Panc1 (cell line): Measurements from ENCODE around the gene MED12L. TPM values are rescaled to one million over a fixed set of nuclear protein-coding genes. Genes with fewer than 3 reads are reported as not detected.

Experiments
- ATAC-seq: fragments of 200-7000 bp; cut with Tn5 transposase; 2 replicates; pipeline ENCODE4 v1.9.1; 2020; ENCODE audit warnings: mild to moderate bottlenecking, moderate library complexity
- BruUV-seq: library from RNA; stranded (reverse); fragments of 400-500 nt; replicated peaks from 2 replicates; lab custom pipeline; 2021; lab: Mats Ljungman, UMichigan
- CTCF ChIA-PET: fragments of 300-600 bp; sonication (Branson Sonifier 250); formaldehyde crosslinking; loops from one replicate; lab custom pipeline; 2022; ENCODE audit warnings: antibody characterized with exemption; lab: Charles Lee
- POLR2A ChIA-PET: fragments of 300-600 bp; sonication (Branson Sonifier 250); formaldehyde crosslinking; loops from one replicate; lab custom pipeline; 2022; ENCODE audit warnings: antibody characterized with exemption; lab: Charles Lee
- DNase-seq: peaks from one replicate; pipeline ENCODE4 v3.0.0-alpha.2; 2010; ENCODE audit warnings: low read depth, low spot score
- H3K27ac ChIP-seq: 2 replicates; pipeline ENCODE4 v1.5.1; 2011; ENCODE audit warnings: mild to moderate bottlenecking, low read length, inconsistent platforms
- H3K27me3 ChIP-seq: fragments of 200-500 bp; sonication (Bioruptor generic); 2 replicates; pipeline ENCODE4 v1.6.0; 2014; ENCODE audit warnings: low read length, inconsistent platforms; ENCODE audit not compliant: control insufficient read depth, insufficient read depth
- H3K36me3 ChIP-seq: fragments of 200-500 bp; sonication (Bioruptor generic); 2 replicates; pipeline ENCODE4 v1.5.1; 2014; ENCODE audit warnings: inconsistent platforms, mild to moderate bottlenecking, low read length, moderate library complexity; ENCODE audit not compliant: control insufficient read depth, insufficient read depth
- H3K4me1 ChIP-seq: 2 replicates; pipeline ENCODE4 v1.5.1; 2011; ENCODE audit warnings: inconsistent platforms, mild to moderate bottlenecking, low read length, moderate library complexity; ENCODE audit not compliant: control insufficient read depth, insufficient read depth
- H3K4me3 ChIP-seq, 2 experiments: 2 replicates each; pipeline ENCODE4 v1.5.1; 2011 to 2012; ENCODE audit warnings: low read depth in 2 of 2, low read length in 2 of 2, mild to moderate bottlenecking in 2 of 2, inconsistent platforms in 1 of 2, moderate library complexity in 1 of 2
- H3K9me3 ChIP-seq: fragments of 200-500 bp; sonication (Bioruptor generic); 2 replicates; pipeline ENCODE4 v1.5.1; 2014; ENCODE audit warnings: low read depth, mild to moderate bottlenecking, inconsistent platforms, low read length, moderate library complexity; ENCODE audit not compliant: control insufficient read depth, insufficient read depth
- CTCF ChIP-seq: fragments of 450-650 bp; IDR thresholded peaks from 2 replicates; pipeline ENCODE4 v1.5.1; 2017; ENCODE audit warnings: mild to moderate bottlenecking
- POLR2AphosphoS5 ChIP-seq: IDR thresholded peaks from 2 replicates; pipeline ENCODE4 v1.6.1; 2012; ENCODE audit warnings: mild to moderate bottlenecking, low read depth, low read length, moderate library complexity
- REST ChIP-seq, 2 experiments: IDR thresholded peaks; 2 replicates each; pipeline ENCODE4 v1.6.1; 2011 to 2012; ENCODE audit warnings: low read depth in 2 of 2, control low read depth in 1 of 2, low read length in 1 of 2, mild to moderate bottlenecking in 1 of 2, moderate library complexity in 1 of 2; ENCODE audit not compliant: insufficient read depth in 1 of 2
- SIN3A ChIP-seq: IDR thresholded peaks from 2 replicates; pipeline ENCODE4 v1.6.1; 2012; ENCODE audit warnings: low read depth, mild to moderate bottlenecking, low read length, moderate library complexity, borderline replicate concordance; ENCODE audit not compliant: insufficient read depth
- TCF7L2 ChIP-seq: IDR thresholded peaks from 2 replicates; pipeline ENCODE4 v1.6.1; 2011; ENCODE audit warnings: mild to moderate bottlenecking, low read depth, low read length, inconsistent platforms
- in situ Hi-C: cut with HindIII; loops from 2 replicates; pipeline ENCODE4 v1.10.0; 2016; ENCODE audit warnings: low sequenced_read_pairs, low pct_unique_long_range_greater_than_20kb
- intact Hi-C: fragments of 100-400 bp; cut with micrococcal nuclease; formaldehyde crosslinking; loops from one replicate; pipeline ENCODE4 v1.10.0; 2022; ENCODE audit not compliant: unreplicated experiment
- total RNA-seq: library from RNA; stranded (reverse); gene quantifications from one replicate; pipeline ENCODE4 v1.2.1, GENCODE V29; 2021; ENCODE audit not compliant: unreplicated experiment

Gene MED12L
- total RNA-seq, 1 experiment from 2014 or later: 2.8 TPM

- Histone ChIP-seq H3K4me1 (no peaks in the 10 kb centered on the region), H3K4me3 (no peak overlapping the region), H3K36me3 (no peaks in the 10 kb centered on the region), H3K27ac (no peak overlapping the region), H3K9me3 (no peaks in the 10 kb centered on the region), H3K27me3 (no peaks in the 10 kb centered on the region)
- ChIA-PET CTCF (no interaction called here), POLR2A (no interaction called here)
- TF ChIP-seq POLR2AphosphoS5: no peak
- TF ChIP-seq SIN3A: no peak
- no peak for TF ChIP-seq CTCF
- TF ChIP-seq REST (IDR thresholded peaks at IDR 0.05; ENCODE audit: insufficient read depth in 1 of 2, low read depth in 2 of 2, low read length in 1 of 2): no peak
- no peak for TF ChIP-seq TCF7L2
- intact Hi-C loops (no loop called here), in situ Hi-C loops (no loop called here)
- no peak for ATAC-seq
- no TSS peak for BruUV-seq
- no peak for DNase-seq
These were observed 23.9 kb downstream of the MED12L start for GRCh38 chr3:151109286-151109800.

GRCh38 chr3:151112731-151113130 lies 27.3 kb downstream of the MED12L start:
- CTCF ChIA-PET: no interaction called here
- Histone ChIP-seq H3K27ac (no peak overlapping the region), H3K36me3 (no peaks in the 10 kb centered on the region), H3K27me3 (no peaks in the 10 kb centered on the region), H3K9me3 (no peaks in the 10 kb centered on the region), H3K4me1 (no peaks in the 10 kb centered on the region), H3K4me3 (no peak overlapping the region)
- intact Hi-C loops: no loop called here
- in situ Hi-C loops: no loop called here
- no peak for TF ChIP-seq TCF7L2
- no peak for TF ChIP-seq CTCF
- no peak for TF ChIP-seq REST (IDR thresholded peaks at IDR 0.05; ENCODE audit: insufficient read depth in 1 of 2, low read depth in 2 of 2, low read length in 1 of 2)
- no peak for TF ChIP-seq POLR2AphosphoS5
- TF ChIP-seq SIN3A: no peak
- no peak for DNase-seq
- POLR2A ChIA-PET: no interaction called here
- ATAC-seq: no peak
- no TSS peak for BruUV-seq
